ENCODE data around the gene LRCH1. TPM values are rescaled to one million over a fixed set of nuclear protein-coding genes. Genes with fewer than 3 reads are reported as not detected.

Gene LRCH1
- total and polyA plus RNA-seq, 2 of the 4 experiments (the other 2 are of a cell fraction): 7.0 to 8.8 TPM

DNA sequence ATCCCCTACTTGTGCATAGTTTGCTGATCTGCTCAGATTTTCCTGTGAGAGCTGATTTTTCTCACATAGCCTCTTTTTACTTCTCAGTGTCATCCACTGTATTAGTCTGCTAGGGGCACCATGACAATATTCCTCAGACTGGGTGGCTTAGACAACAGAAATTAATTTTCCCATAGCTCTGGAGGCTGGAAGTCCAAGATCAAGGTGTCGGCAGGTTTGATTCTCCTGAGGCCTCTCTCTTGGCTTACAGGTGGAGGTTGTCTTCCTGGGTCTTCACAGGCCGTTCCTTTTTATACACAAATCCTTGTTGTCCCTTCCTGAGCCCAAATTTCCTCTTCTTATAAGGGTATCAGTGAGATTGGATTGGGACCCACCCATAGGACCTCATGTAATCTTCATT lies 9.2 kb downstream of the LRCH1 start:
- Histone ChIP-seq H3K9me1 (ENCODE audit: insufficient read depth, low read length) (peaks cover 12% of the 10 kb centered on the region), H2BK5ac (ENCODE audit: low read depth, low read length, poor library complexity, severe bottlenecking) (no peak overlapping the region), H4K5ac (ENCODE audit: low read depth, low read length) (no peak overlapping the region), H3K4me1 (ENCODE audit: control insufficient read depth, insufficient read depth, low read length) (peaks cover 8% of the 10 kb centered on the region), H3K36me3 (ENCODE audit: control insufficient read depth, insufficient read depth, low read length) (no peaks in the 10 kb centered on the region), H3K27ac (ENCODE audit: insufficient read depth, low read length) (no peak overlapping the region), H3K9me3 (ENCODE audit: control insufficient read depth, insufficient read depth, low read length) (no peaks in the 10 kb centered on the region), H2BK20ac (ENCODE audit: low read depth, low read length) (no peak overlapping the region), H2BK15ac (ENCODE audit: low read depth, low read length) (no peak overlapping the region), H3K23ac (ENCODE audit: low read depth, low read length) (peak overlapping the region; percentile 4; the same call in 1 of the 2 replicates), H3K4me3 (ENCODE audit: insufficient read depth, low read depth, low read length) (no peak overlapping the region), H3K27me3 (ENCODE audit: control insufficient read depth, insufficient read depth, low read length) (no peaks in the 10 kb centered on the region), H2AK9ac (replicated peaks; ENCODE audit: low read depth, low read length, poor library complexity) (no peak overlapping the region), H3K4me2 (ENCODE audit: low read depth, low read length) (no peak overlapping the region), H4K91ac (ENCODE audit: insufficient read depth, low read depth, low read length) (no peak overlapping the region), H3K9ac (ENCODE audit: low read depth, low read length) (no peak overlapping the region), H3K18ac (ENCODE audit: low read depth, low read length) (no peak overlapping the region), H3K56ac (ENCODE audit: extremely low read depth, insufficient read depth, low read length) (no peak overlapping the region), H3K79me1 (ENCODE audit: low read depth in 1 of 2, low read length in 2 of 2) (peaks cover 49 to 76% of the 10 kb centered on the region in 2 experiments), H3K4ac (ENCODE audit: low read depth, low read length) (no peak overlapping the region), H2AFZ (replicated peaks; ENCODE audit: low read length, poor library complexity) (no peak overlapping the region), H3K14ac (replicated peaks; ENCODE audit: low read depth, low read length) (no peak overlapping the region), H4K8ac (ENCODE audit: low read depth in 2 of 2, low read length in 2 of 2) (no peak overlapping the region), H2BK120ac (ENCODE audit: low read depth, low read length) (no peak overlapping the region), H2AK5ac (ENCODE audit: low read depth, low read length) (no peak overlapping the region), H4K20me1 (ENCODE audit: insufficient read depth, low read length) (peaks cover 37% of the 10 kb centered on the region; the same call in 1 of the 2 replicates)
- WGBS, 2 experiments (ENCODE audit: extremely low coverage in 2 of 2, insufficient read length in 1 of 2): no CpG with 5 or more reads among the region's 2 CpGs
- dilution Hi-C loops (cut with HindIII; ENCODE audit: low sequenced_read_pairs, unreplicated experiment): no loop called here
- ChIA-PET CTCF (interaction anchor here (0.5 kb wide), 1 partner anchor 202 kb away, joined by 3 read pairs; no protein-coding TSS in a partner anchor), POLR2A (ENCODE audit: unreplicated experiment) (no interaction called here)
- no peak for ATAC-seq (ENCODE audit: low read depth)
- in situ Hi-C loops (cut with MboI; ENCODE audit: low sequenced_read_pairs): no loop called here
- intact Hi-C loops (cut with micrococcal nuclease): no loop called here
- BruUV-seq (replicated peaks): no TSS peak
- DNase-seq: no peak
- no peak for TF ChIP-seq MXI1 (IDR thresholded peaks at IDR 0.05; ENCODE audit: borderline replicate concordance, low read depth, low read length)
- TF ChIP-seq RAD21 (IDR thresholded peaks at IDR 0.05; ENCODE audit: low read length): no peak
- TF ChIP-seq CEBPB (IDR thresholded peaks at IDR 0.05; ENCODE audit: low read depth, low read length): no peak
- no peak for TF ChIP-seq MAZ (IDR thresholded peaks at IDR 0.05; ENCODE audit: borderline replicate concordance, low read depth, low read length)
